T47D (cell line): ENCODE results near the gene PLXDC2.

Source experiments
- DNase-seq, 2 experiments: peaks; one replicate each; pipeline versions ENCODE4 v3.0.0 to v3.0.0-alpha.2; 2011 to 2012; ENCODE audit warnings: low read depth in 1 of 2, low spot score in 1 of 2
- JUND ChIP-seq: IDR thresholded peaks from 2 replicates; pipeline ENCODE4 v1.6.1; 2012; ENCODE audit warnings: low read depth
- in situ Hi-C: cut with HindIII; loops from 2 replicates; pipeline ENCODE4 v1.10.0; 2016; ENCODE audit warnings: low sequenced_read_pairs, low pct_unique_long_range_greater_than_20kb

Gene PLXDC2

GRCh38 chr10:19824381-19825342 lies 8.4 kb downstream of the PLXDC2 start:
- DNase-seq = no peak
- no peak for TF ChIP-seq JUND
- in situ Hi-C loops = no loop called here

- no peak for DNase-seq
- in situ Hi-C loops = no loop called here
- TF ChIP-seq JUND = no peak
Observed at GRCh38 chr10:19825700-19826099, 9.5 kb downstream of the PLXDC2 start.

- in situ Hi-C loops = no loop called here
- no peak for TF ChIP-seq JUND
- DNase-seq = no peak
Observed at GRCh38 chr10:19826712-19827111, 10.5 kb downstream of the PLXDC2 start.

GRCh38 chr10:19828278-19829049 lies 12.2 kb downstream of the PLXDC2 start:
- in situ Hi-C loops = no loop called here
- no peak for DNase-seq
- TF ChIP-seq JUND = no peak

- no peak for DNase-seq
- in situ Hi-C loops = no loop called here
- no peak for TF ChIP-seq JUND
Observed at GRCh38 chr10:19832699-19833098, 16.5 kb downstream of the PLXDC2 start.

GRCh38 chr10:19833170-19833824 lies 17.1 kb downstream of the PLXDC2 start:
- in situ Hi-C loops = no loop called here
- no peak for DNase-seq

GRCh38 chr10:19835952-19836351 lies 19.7 kb downstream of the PLXDC2 start:
- DNase-seq = no peak
- in situ Hi-C loops = no loop called here

More at GRCh38 chr10:19833170-19833824, 17.1 kb downstream of the PLXDC2 start:
- no peak for TF ChIP-seq JUND

GRCh38 chr10:19839090-19839489 lies 22.9 kb downstream of the PLXDC2 start:
- TF ChIP-seq JUND = no peak

More at GRCh38 chr10:19835952-19836351, 19.7 kb downstream of the PLXDC2 start:
- no peak for TF ChIP-seq JUND

GRCh38 chr10:19839552-19839951 lies 23.3 kb downstream of the PLXDC2 start:
- DNase-seq = no peak
- no peak for TF ChIP-seq JUND
- in situ Hi-C loops = no loop called here

More at GRCh38 chr10:19839090-19839489, 22.9 kb downstream of the PLXDC2 start:
- in situ Hi-C loops = no loop called here
- DNase-seq = no peak

- in situ Hi-C loops = no loop called here
- TF ChIP-seq JUND = no peak
- no peak for DNase-seq
Observed at GRCh38 chr10:19840776-19841175, 24.5 kb downstream of the PLXDC2 start.

GRCh38 chr10:19843487-19843886 lies 27.3 kb downstream of the PLXDC2 start:
- in situ Hi-C loops = no loop called here
- no peak for DNase-seq

GRCh38 chr10:19845503-19846368 lies 29.5 kb downstream of the PLXDC2 start:
- DNase-seq = no peak
- in situ Hi-C loops = no loop called here
- TF ChIP-seq JUND = no peak

More at GRCh38 chr10:19843487-19843886, 27.3 kb downstream of the PLXDC2 start:
- no peak for TF ChIP-seq JUND
